ENCODE measurements around the gene CD276. TPM values are rescaled to one million over a fixed set of nuclear protein-coding genes. Genes with fewer than 3 reads are reported as not detected.

CD276 gene
- total RNA-seq, 1 donor from 2014 or later, result 46.9 TPM

- DNase-seq, result no peak
Observed at GRCh38 chr15:73747847-73748590, 63.8 kb downstream of the CD276 start.

- no peak for DNase-seq
Observed at GRCh38 chr15:73748730-73749129, 64.5 kb downstream of the CD276 start.

DNA sequence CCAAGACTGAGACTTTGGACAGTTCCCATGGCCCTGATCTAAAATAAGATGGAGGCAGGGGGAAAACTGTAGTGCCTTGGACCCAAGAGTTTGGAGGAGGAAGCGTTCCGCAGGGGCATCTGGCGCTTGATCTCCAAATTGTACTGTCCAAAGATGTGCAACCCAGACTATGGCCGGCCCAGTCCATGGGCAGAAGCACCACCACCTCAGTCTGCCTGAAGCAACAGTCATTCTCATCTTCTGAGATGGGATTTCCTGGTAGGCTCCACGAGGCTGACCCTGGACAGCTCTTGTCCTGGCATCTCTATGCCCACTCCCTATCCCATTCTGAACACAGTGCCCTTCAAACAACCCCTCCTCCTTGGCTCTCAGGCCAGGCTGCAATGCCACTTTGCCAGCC, 65.3 kb downstream of the CD276 start:
- no peak for DNase-seq

- no peak for DNase-seq
Observed at GRCh38 chr15:73749971-73750370, 65.8 kb downstream of the CD276 start.

DNA sequence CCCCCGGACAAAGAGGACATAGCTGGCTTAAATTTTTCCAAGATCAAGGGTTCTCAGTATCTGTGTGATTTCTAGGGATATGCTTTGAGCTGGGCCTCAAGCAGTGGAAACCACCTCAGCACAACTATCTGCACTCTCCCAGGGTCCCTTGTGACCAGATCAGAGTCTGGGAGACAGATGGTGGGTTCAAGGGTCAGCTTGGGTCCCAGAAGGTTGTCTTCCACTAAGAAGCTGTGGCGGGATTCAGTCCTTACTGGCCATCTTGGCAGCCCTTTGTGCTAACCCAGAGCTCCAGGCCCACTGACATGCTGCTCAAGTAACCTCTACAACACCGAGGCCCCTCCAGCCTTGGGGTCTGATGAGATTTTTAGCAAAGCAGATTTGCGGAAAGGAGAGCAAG, 66.3 kb downstream of the CD276 start:
- no peak for DNase-seq

DNA sequence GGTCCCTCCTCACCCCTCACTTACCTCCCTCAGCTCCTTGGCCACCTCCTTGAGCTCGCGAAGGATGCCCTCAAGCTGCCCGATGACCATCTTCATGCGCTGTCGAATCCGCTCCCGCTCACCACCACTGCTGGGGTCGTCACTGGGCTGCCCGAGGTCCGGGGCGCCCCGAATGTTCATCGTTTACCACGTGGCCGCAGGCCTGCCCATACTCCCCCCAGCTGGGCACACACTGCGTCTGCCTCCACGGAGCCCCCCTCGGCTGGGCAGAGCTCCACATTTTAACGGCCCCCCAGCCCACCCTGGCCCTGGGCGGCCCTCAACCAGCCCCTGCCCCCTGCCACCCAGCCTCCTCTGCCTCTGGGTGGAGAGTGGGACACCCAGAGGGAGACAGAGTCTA, 66.8 kb downstream of the CD276 start:
- no peak for DNase-seq

GRCh38 chr15:73751511-73751898, 67.3 kb downstream of the CD276 start:
- DNase-seq, result no peak

- DNase-seq, result no peak
Observed at GRCh38 chr15:73751899-73752805, 68.0 kb downstream of the CD276 start.

- DNase-seq, result no peak
Observed at GRCh38 chr15:73752806-73753193, 68.6 kb downstream of the CD276 start.

- no peak for DNase-seq
Observed at GRCh38 chr15:73753250-73754130, 69.3 kb downstream of the CD276 start, which contains the start of gene INSYN1. Gene INSYN1, minus strand, starts transcription at chr15:73753351. Its CDS starts 2,221 bp downstream, at chr15:73751130.

GRCh38 chr15:73754461-73754860, 70.3 kb downstream of the CD276 start:
- DNase-seq, result no peak

DNA sequence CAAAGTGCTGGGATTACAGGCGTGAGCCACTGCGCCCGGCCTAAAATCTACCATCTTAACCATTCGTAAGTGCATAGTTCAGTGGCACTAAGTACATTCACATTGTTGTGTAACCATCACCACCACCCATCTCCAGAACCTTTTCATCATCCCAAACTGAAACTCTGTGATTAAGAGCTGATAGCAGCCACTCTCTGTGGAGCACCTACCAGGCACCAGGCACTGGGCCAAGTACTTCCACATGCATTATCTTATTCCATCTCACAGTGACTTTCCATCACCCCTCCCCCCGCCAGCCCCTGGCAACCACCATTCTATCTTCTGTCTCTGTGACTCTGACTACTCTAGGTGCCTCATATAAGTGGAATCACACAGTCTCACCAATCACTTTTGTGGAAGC, 71.3 kb downstream of the CD276 start:
- no peak for DNase-seq

DNA sequence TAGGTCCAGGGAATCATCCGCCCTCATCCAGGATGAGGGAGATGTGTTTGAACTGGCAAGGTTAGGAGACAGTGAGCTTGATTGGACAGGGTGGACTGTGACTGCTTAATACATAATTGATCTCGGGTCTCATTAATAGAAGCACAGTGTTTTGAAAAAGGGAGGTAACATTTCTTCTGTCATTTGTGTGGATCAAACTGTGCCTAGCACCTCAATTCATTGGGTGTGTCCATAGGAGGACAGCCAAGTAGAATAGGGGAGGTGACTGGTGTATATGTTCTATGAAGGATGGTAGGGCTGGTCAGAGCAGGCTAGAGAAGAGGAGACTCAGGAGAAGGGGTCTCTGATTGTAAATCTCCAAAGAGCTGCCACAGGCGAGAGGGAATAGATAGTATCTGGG, 71.8 kb downstream of the CD276 start:
- DNase-seq, result no peak

DNA sequence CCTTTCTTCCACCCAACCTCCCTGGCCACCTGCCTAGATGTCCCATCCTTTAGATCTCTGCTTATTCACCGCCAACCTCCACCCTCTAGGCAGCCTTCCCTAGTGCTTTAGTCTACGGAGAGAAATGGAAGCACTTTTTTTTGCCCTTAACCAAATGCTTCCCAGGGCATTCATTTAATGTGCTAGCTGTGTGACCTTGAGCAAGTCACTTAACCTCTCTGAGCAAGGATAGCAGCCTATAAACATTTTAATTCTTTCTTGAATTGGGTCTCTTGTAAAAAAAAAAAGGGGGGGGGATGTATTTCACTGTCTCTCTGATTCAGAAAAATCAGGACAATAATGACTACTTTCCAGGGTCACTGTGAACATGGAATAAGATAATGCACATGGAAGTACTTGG, 72.2 kb downstream of the CD276 start:
- no peak for DNase-seq

- DNase-seq, result no peak
Observed at GRCh38 chr15:73756947-73757513, 72.8 kb downstream of the CD276 start.

- DNase-seq, result no peak
Observed at GRCh38 chr15:73757571-73757970, 73.4 kb downstream of the CD276 start.

- DNase-seq, result no peak
Observed at GRCh38 chr15:73758461-73758860, 74.3 kb downstream of the CD276 start.

- no peak for DNase-seq
Observed at GRCh38 chr15:73760330-73761329, 76.4 kb downstream of the CD276 start.

GRCh38 chr15:73763931-73764330, 79.7 kb downstream of the CD276 start:
- DNase-seq, result no peak

Data from skin of body (tissue), 2 donors.